Epithelial cell of esophagus (primary cell): Measurements from ENCODE around the gene TCEAL4.

Source experiments
- DNase-seq: peaks from one replicate; pipeline ENCODE4 v3.0.0; 2010; ENCODE audit warnings: low read depth
- H3K4me3 ChIP-seq: 2 replicates; pipeline ENCODE4 v1.5.1; 2011; ENCODE audit warnings: mild to moderate bottlenecking, low read length, control low read depth
- TF ChIP-seq, protein P1 (sequence below): IDR thresholded peaks from 2 replicates; pipeline ENCODE4 v1.5.1; 2011; ENCODE audit warnings: low read depth, mild to moderate bottlenecking, low read length, control low read depth, inconsistent platforms; ENCODE audit not compliant: insufficient read depth; ENCODE audit errors: missing control alignments

TCEAL4 gene

DNA sequence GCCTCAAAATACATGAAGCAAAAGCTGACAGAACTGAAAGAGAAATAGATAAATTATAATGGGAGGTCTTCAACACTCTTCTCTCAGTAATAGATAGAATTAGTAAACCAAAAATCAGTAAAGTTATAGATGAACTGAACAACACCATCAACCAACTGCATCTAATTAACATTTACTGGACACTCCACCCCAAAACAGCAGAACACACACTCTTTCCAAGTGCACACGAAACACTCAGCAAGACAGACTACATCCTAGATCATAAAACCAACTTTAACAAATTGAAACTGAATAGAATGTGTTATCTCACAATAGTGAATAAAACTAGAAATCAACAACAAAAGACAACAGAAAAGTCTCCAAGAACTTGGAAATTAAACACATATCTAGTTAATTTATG lies 25.1 kb upstream of the TCEAL4 start:
- TF ChIP-seq, protein P1, sequence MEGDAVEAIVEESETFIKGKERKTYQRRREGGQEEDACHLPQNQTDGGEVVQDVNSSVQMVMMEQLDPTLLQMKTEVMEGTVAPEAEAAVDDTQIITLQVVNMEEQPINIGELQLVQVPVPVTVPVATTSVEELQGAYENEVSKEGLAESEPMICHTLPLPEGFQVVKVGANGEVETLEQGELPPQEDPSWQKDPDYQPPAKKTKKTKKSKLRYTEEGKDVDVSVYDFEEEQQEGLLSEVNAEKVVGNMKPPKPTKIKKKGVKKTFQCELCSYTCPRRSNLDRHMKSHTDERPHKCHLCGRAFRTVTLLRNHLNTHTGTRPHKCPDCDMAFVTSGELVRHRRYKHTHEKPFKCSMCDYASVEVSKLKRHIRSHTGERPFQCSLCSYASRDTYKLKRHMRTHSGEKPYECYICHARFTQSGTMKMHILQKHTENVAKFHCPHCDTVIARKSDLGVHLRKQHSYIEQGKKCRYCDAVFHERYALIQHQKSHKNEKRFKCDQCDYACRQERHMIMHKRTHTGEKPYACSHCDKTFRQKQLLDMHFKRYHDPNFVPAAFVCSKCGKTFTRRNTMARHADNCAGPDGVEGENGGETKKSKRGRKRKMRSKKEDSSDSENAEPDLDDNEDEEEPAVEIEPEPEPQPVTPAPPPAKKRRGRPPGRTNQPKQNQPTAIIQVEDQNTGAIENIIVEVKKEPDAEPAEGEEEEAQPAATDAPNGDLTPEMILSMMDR, result no peak
- no peak for DNase-seq

GRCh38 chrX:103562801-103563200 lies 22.5 kb upstream of the TCEAL4 start:
- H3K4me3 ChIP-seq, result no peak overlapping the region
- TF ChIP-seq, protein P1, result no peak
- peak; percentile 30 for DNase-seq

More for the DNA sequence above, 25.1 kb upstream of the TCEAL4 start:
- H3K4me3 ChIP-seq, result no peak overlapping the region

DNA sequence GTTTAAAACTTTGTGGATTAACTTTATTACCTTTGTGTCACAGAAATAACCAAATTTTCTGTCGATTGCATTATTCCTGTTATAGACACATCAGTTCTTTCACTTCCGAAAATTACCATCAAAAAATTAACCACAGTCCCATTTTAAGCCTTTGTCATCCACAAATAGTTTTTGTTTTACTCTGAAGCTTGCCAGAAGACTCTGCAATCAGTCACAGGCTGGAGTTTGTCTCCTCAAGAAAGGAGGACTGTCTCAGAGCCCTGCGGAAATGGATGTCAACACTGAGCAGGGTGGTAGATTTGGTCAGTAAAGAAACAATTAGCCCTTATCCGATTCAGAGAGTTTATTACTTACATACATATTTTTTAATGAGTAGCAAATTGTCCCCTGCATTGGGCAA lies 20.1 kb upstream of the TCEAL4 start:
- no peak for DNase-seq
- TF ChIP-seq, protein P1, result no peak
- H3K4me3 ChIP-seq, result no peak overlapping the region

DNA sequence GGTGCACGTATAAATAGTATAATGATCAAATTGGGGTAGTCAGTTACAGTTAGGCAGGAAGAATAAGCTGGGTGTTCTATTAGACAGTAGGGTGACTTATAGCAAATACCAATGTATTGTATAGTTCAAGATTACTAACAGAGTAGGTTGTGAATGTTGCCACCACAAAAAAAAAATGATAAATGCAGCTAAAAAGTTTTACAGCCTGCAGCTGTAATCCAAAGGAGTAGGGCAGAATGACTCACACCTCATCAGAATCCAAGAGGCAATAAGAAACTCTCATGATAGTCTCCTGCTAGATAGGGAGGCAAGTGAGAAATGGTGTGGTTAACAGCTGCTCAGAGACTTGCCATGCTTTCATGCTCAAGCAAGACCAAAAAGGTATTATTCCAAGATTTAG lies 19.6 kb upstream of the TCEAL4 start:
- TF ChIP-seq, protein P1, result no peak
- DNase-seq, result peak; percentile 48
- H3K4me3 ChIP-seq, result no peak overlapping the region

DNA sequence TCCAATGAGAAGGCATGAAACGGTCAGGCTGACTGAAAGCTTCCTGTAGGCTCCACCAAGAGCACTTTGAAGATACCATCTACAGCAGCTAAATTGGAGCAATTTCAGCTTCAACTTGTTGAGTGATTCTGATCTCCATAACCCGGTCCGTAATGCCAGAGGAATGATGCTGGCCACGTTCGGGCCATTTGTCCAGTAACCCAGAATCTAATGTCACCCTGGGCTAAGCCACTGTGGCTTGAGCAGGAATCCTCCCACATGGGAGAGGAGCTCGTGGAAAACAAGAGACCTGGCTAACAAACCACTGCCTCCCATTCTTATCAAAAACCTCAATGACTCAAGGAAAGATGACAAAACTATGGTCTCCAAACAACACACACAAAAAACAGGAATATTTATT lies 14.2 kb upstream of the TCEAL4 start:
- no peak for DNase-seq
- no peak overlapping the region for H3K4me3 ChIP-seq
- TF ChIP-seq, protein P1, result no peak

DNA sequence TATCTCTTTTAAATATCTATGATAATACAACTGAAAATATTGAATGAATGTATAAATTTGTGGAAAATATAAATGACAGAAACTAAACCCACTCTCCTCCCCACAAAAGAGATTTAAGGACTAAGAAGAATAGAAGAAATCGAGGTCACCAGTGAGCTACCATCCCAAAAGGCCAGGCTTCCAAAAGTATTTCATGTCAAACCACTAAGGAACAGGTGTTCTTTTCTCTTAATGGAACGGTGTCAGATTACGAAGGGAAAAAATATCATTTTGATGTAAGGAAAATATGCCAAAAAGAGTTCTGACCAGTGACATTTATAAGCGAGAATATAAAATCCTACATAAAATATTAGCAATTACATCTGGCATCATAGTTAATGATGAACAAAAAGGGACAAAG lies 13.6 kb upstream of the TCEAL4 start:
- no peak for DNase-seq
- TF ChIP-seq, protein P1, result no peak
- H3K4me3 ChIP-seq, result no peak overlapping the region

DNA sequence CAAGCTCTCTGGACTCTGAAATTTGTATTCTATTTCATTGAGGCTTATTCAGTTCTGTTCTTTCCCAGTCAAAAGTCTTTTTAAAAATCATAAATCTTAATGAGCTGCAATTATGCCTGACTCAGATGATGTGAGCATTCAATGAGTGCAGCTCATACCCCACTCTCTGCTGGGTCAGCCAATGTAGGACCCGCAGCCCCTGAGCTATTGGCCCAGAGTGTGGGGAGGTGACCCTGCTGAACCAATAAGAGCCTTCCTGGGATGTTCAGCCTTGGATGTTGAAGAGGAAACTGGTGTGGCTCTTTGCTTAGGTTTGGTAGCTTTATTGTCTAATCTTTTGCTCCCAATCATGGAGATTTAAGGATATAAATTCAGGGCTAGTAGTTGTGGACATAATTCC lies 12.1 kb upstream of the TCEAL4 start:
- DNase-seq, result no peak
- H3K4me3 ChIP-seq, result no peak overlapping the region
- TF ChIP-seq, protein P1, result no peak
